ENCODE results near the gene HERPUD1.
"Not testable (repeated sequence)": the region's sequence is repeated elsewhere in the genome, so short reads cannot be mapped to it uniquely, and the experiment has no call there.

Gene HERPUD1

GRCh38 chr16:56927471-56927870 is 4.5 kb upstream of the HERPUD1 start:
- no peaks in the 10 kb centered on the region for H3K36me3 ChIP-seq (ENCODE audit: insufficient read depth, low read length)
- H3K9ac ChIP-seq (ENCODE audit: insufficient read length): no peak overlapping the region
- H3K27ac ChIP-seq: no peak overlapping the region
- no peak overlapping the region for H3K4me3 ChIP-seq
- no peak for DNase-seq (ENCODE audit: low read depth, low spot score)
- H3K9me3 ChIP-seq (ENCODE audit: low read depth, low read length): no peaks in the 10 kb centered on the region
- no peak for TF ChIP-seq EZH2 (IDR thresholded peaks at IDR 0.05)
- no peak for TF ChIP-seq POLR2AphosphoS5 (IDR thresholded peaks at IDR 0.05; ENCODE audit: borderline replicate concordance, low read depth, low read length)
- TF ChIP-seq FOXP2 (optimal IDR thresholded peaks at IDR 0.05; ENCODE audit: control extremely low read depth, extremely low read length, insufficient read depth): no peak

GRCh38 chr16:56929639-56930038 is 2.3 kb upstream of the HERPUD1 start:
- Histone ChIP-seq H3K36me3 (ENCODE audit: insufficient read depth, low read length) (no peaks in the 10 kb centered on the region), H3K9me3 (ENCODE audit: low read depth, low read length) (no peaks in the 10 kb centered on the region), H3K27ac (no peak overlapping the region), H3K9ac (ENCODE audit: insufficient read length) (no peak overlapping the region), H3K4me3 (no peak overlapping the region)
- TF ChIP-seq POLR2AphosphoS5 (IDR thresholded peaks at IDR 0.05; ENCODE audit: borderline replicate concordance, low read depth, low read length) (no peak), EZH2 (IDR thresholded peaks at IDR 0.05) (no peak), FOXP2 (optimal IDR thresholded peaks at IDR 0.05; ENCODE audit: control extremely low read depth, extremely low read length, insufficient read depth) (no peak)
- no peak for DNase-seq (ENCODE audit: low read depth, low spot score)

GRCh38 chr16:56930486-56931270 is 1.3 kb upstream of the HERPUD1 start:
- no peak overlapping the region for H3K9ac ChIP-seq (ENCODE audit: insufficient read length)
- peaks cover 9% of the 10 kb centered on the region; the same call in 1 of the 2 replicates for H3K36me3 ChIP-seq (ENCODE audit: insufficient read depth, low read length)
- DNase-seq (ENCODE audit: low read depth, low spot score): no peak
- no peak overlapping the region for H3K4me3 ChIP-seq
- TF ChIP-seq POLR2AphosphoS5 (IDR thresholded peaks at IDR 0.05; ENCODE audit: borderline replicate concordance, low read depth, low read length) (no peak), FOXP2 (optimal IDR thresholded peaks at IDR 0.05; ENCODE audit: control extremely low read depth, extremely low read length, insufficient read depth) (no peak), EZH2 (IDR thresholded peaks at IDR 0.05) (no peak)
- H3K27ac ChIP-seq: no peak overlapping the region
- no peaks in the 10 kb centered on the region for H3K9me3 ChIP-seq (ENCODE audit: low read depth, low read length)

- no peaks in the 10 kb centered on the region for H3K9me3 ChIP-seq (ENCODE audit: low read depth, low read length)
- H3K9ac ChIP-seq (ENCODE audit: insufficient read length): peak overlapping the region; percentile 73
- H3K36me3 ChIP-seq (ENCODE audit: insufficient read depth, low read length): peaks cover 16% of the 10 kb centered on the region; the same call in 1 of the 2 replicates
- H3K27ac ChIP-seq: peak overlapping the region; percentile 71
- H3K4me3 ChIP-seq: peak overlapping the region; percentile 83
- TF ChIP-seq EZH2 (IDR thresholded peaks at IDR 0.05): no peak
- no peak for TF ChIP-seq POLR2AphosphoS5 (IDR thresholded peaks at IDR 0.05; ENCODE audit: borderline replicate concordance, low read depth, low read length)
- no peak for TF ChIP-seq FOXP2 (optimal IDR thresholded peaks at IDR 0.05; ENCODE audit: control extremely low read depth, extremely low read length, insufficient read depth)
- no peak for DNase-seq (ENCODE audit: low read depth, low spot score)
These were observed 561 bp upstream of the HERPUD1 start for GRCh38 chr16:56931271-56931891.

- DNase-seq (ENCODE audit: low read depth, low spot score): no peak
- peaks cover 32% of the 10 kb centered on the region for H3K36me3 ChIP-seq (ENCODE audit: insufficient read depth, low read length)
- H3K9me3 ChIP-seq (ENCODE audit: low read depth, low read length): no peaks in the 10 kb centered on the region
- H3K9ac ChIP-seq (ENCODE audit: insufficient read length): peak overlapping the region; percentile 88
- no peak overlapping the region for H3K27ac ChIP-seq
- TF ChIP-seq POLR2AphosphoS5 (IDR thresholded peaks at IDR 0.05; ENCODE audit: borderline replicate concordance, low read depth, low read length) (no peak), FOXP2 (optimal IDR thresholded peaks at IDR 0.05; ENCODE audit: control extremely low read depth, extremely low read length, insufficient read depth) (no peak), EZH2 (IDR thresholded peaks at IDR 0.05) (no peak)
- H3K4me3 ChIP-seq: peak overlapping the region; percentile 83
These were observed 1.0 kb downstream of the HERPUD1 start for GRCh38 chr16:56932721-56933619.

GRCh38 chr16:56933828-56934598 is 2.1 kb downstream of the HERPUD1 start:
- DNase-seq (ENCODE audit: low read depth, low spot score): no peak
- peak overlapping the region; percentile 88 for H3K9ac ChIP-seq (ENCODE audit: insufficient read length)
- peak overlapping the region; percentile 83 for H3K4me3 ChIP-seq
- H3K9me3 ChIP-seq (ENCODE audit: low read depth, low read length): no peaks in the 10 kb centered on the region
- no peak overlapping the region for H3K27ac ChIP-seq
- H3K36me3 ChIP-seq (ENCODE audit: insufficient read depth, low read length): peaks cover 41% of the 10 kb centered on the region
- TF ChIP-seq EZH2 (IDR thresholded peaks at IDR 0.05): no peak
- no peak for TF ChIP-seq FOXP2 (optimal IDR thresholded peaks at IDR 0.05; ENCODE audit: control extremely low read depth, extremely low read length, insufficient read depth)
- no peak for TF ChIP-seq POLR2AphosphoS5 (IDR thresholded peaks at IDR 0.05; ENCODE audit: borderline replicate concordance, low read depth, low read length)

- H3K36me3 ChIP-seq (ENCODE audit: insufficient read depth, low read length): peaks cover 48% of the 10 kb centered on the region
- peak overlapping the region; percentile 83 for H3K4me3 ChIP-seq
- H3K27ac ChIP-seq; H3K9me3 ChIP-seq (ENCODE audit: low read depth, low read length); DNase-seq (ENCODE audit: low read depth, low spot score); H3K9ac ChIP-seq (ENCODE audit: insufficient read length): not testable (repeated sequence)
These were observed 2.7 kb downstream of the HERPUD1 start for GRCh38 chr16:56934599-56935145.

Data from SK-N-MC (cell line).